Thoracic aorta (tissue), 2 donors: ENCODE data around the gene HPS6. TPM values are rescaled to one million over a fixed set of nuclear protein-coding genes. Genes with fewer than 3 reads are reported as not detected.

Source experiments
- ATAC-seq: fragments of 150-250 bp; one replicate; pipeline ENCODE4 v1.8.0; 2017; ENCODE audit warnings: low read depth; ENCODE audit not compliant: insufficient number of reproducible peaks, low FRiP score
- DNase-seq: peaks from one replicate; pipeline ENCODE4 v3.0.0-alpha.2; 2020; ENCODE audit warnings: low spot score
- H3K27ac ChIP-seq, 2 donors: fragments of 200-600 bp; sonication (generic); 1 replicate in 1 of 2; 2 replicates in 1 of 2; pipeline ENCODE4 v1.5.1; 2016; ENCODE audit warnings: mild to moderate bottlenecking in 2 of 2, moderate library complexity in 2 of 2
- H3K27me3 ChIP-seq: fragments of 200-600 bp; sonication (generic); replicated peaks from 2 replicates; pipeline ENCODE4 v1.6.0; 2016; ENCODE audit warnings: mild to moderate bottlenecking; ENCODE audit not compliant: insufficient read depth
- H3K36me3 ChIP-seq: fragments of 200-600 bp; sonication (generic); one replicate; pipeline ENCODE4 v1.5.1; 2016
- H3K4me1 ChIP-seq, 2 donors: fragments of 200-600 bp; sonication (generic); 1 replicate in 1 of 2; 2 replicates in 1 of 2; pipeline versions ENCODE4 v1.5.1 to v1.6.0; 2016; ENCODE audit warnings: low read depth in 2 of 2, mild to moderate bottlenecking in 1 of 2; ENCODE audit not compliant: control insufficient read depth in 1 of 2
- H3K4me3 ChIP-seq: fragments of 200-600 bp; sonication (generic); 2 replicates; pipeline ENCODE4 v1.5.1; 2016; ENCODE audit warnings: mild to moderate bottlenecking
- H3K9me3 ChIP-seq: fragments of 200-600 bp; sonication (generic); 2 replicates; pipeline ENCODE4 v1.5.1; 2016
- CTCF ChIP-seq: fragments of 200-600 bp; sonication (generic); IDR thresholded peaks from one replicate; pipeline ENCODE4 v1.5.1; 2019; ENCODE audit warnings: antibody characterized with exemption
- total RNA-seq, 2 donors: library from RNA; depleted of rRNA; stranded (reverse); fragments of >200 nt; gene quantifications; one replicate each; pipeline versions ENCODE4 v1.1.0 to v1.2.3, GENCODE V29; 2016

The HPS6 gene
- total RNA-seq, 2 donors from 2014 or later = 21.8 to 22.3 TPM

GRCh38 chr10:102113956-102114857, 49.1 kb downstream of the HPS6 start:
- Histone ChIP-seq H3K27me3 (no peaks in the 10 kb centered on the region), H3K4me1 (peaks cover 40 to 63% of the 10 kb centered on the region in 2 donors), H3K27ac (peak overlapping the region; percentile 27 to 36), H3K36me3 (peaks cover 26% of the 10 kb centered on the region), H3K4me3 (peak overlapping the region; percentile 75), H3K9me3 (no peaks in the 10 kb centered on the region)
- no peak for DNase-seq
- TF ChIP-seq CTCF = no peak
- ATAC-seq = no peak

- ATAC-seq (no peak), DNase-seq (peak; percentile 68)
- no peak for TF ChIP-seq CTCF
- Histone ChIP-seq H3K27me3 (no peaks in the 10 kb centered on the region), H3K27ac (peak overlapping the region; percentile 54 to 62), H3K36me3 (peaks cover 18% of the 10 kb centered on the region), H3K4me1 (peaks cover 40 to 63% of the 10 kb centered on the region in 2 donors), H3K9me3 (no peaks in the 10 kb centered on the region), H3K4me3 (peak overlapping the region; percentile 75)
Observed at GRCh38 chr10:102114861-102115618, 49.9 kb downstream of the HPS6 start.

- H3K4me1 ChIP-seq = peaks cover 40 to 63% of the 10 kb centered on the region in 2 donors
- peaks cover 10% of the 10 kb centered on the region for H3K36me3 ChIP-seq
- no peaks in the 10 kb centered on the region for H3K27me3 ChIP-seq
- H3K27ac ChIP-seq = peak overlapping the region; percentile 54 to 62
- peak overlapping the region; percentile 75 for H3K4me3 ChIP-seq
- TF ChIP-seq CTCF = no peak
- H3K9me3 ChIP-seq = no peaks in the 10 kb centered on the region
- ATAC-seq (no peak), DNase-seq (no peak)
Observed at GRCh38 chr10:102115775-102116174, 50.6 kb downstream of the HPS6 start.

GRCh38 chr10:102116656-102117055, 51.5 kb downstream of the HPS6 start:
- peak overlapping the region; percentile 93 for H3K4me3 ChIP-seq
- no peak for TF ChIP-seq CTCF
- DNase-seq (no peak), ATAC-seq (no peak)
- H3K27ac ChIP-seq = peak overlapping the region in 1 of 2 donors; percentile 97
- H3K27me3 ChIP-seq = no peaks in the 10 kb centered on the region
- H3K4me1 ChIP-seq = peaks cover 46 to 71% of the 10 kb centered on the region in 2 donors
- peaks cover 1% of the 10 kb centered on the region for H3K36me3 ChIP-seq
- H3K9me3 ChIP-seq = no peaks in the 10 kb centered on the region

Other genes starting within 250 kb of the HPS6 start
- 100 to 1,000 TPM; 131 to 241 TPM for gene OGA, start 246.9 kb upstream of the HPS6 start, total RNA-seq
- 1 to 10 TPM; 1.1 to 1.2 TPM for gene KCNIP2, start 221.5 kb upstream of the HPS6 start, total RNA-seq
- gene ARMH3, start 9.2 kb upstream of the HPS6 start, total RNA-seq = 10 to 100 TPM; 21.1 TPM
- gene LDB1, start 55.0 kb downstream of the HPS6 start, total RNA-seq = 10 to 100 TPM; 49.3 to 49.8 TPM
- gene PPRC1, start 67.7 kb downstream of the HPS6 start, total RNA-seq = 10 to 100 TPM; 18.0 to 56.4 TPM
- gene NOLC1, start 87.0 kb downstream of the HPS6 start, total RNA-seq = 100 to 1,000 TPM in 1 of 2 donors, 10 to 100 TPM in 1; 34.1 to 104 TPM
- not detected for gene ELOVL3, start 160.9 kb downstream of the HPS6 start, total RNA-seq
- gene PITX3, start 176.2 kb downstream of the HPS6 start, total RNA-seq = not detected
- 10 to 100 TPM; 38.1 to 44.9 TPM for gene GBF1, start 180.2 kb downstream of the HPS6 start, total RNA-seq